SK-N-SH treated with all-trans-retinoic acid at 6 μM for 48 hours (cell line): ENCODE measurements around the gene PARD3.

ENCODE experiments used
- BACH2 ChIP-seq: fragments of 250-450 bp; sonication (Bioruptor Pico); IDR thresholded peaks from 2 replicates; pipeline ENCODE4 v1.9.0; 2021; ENCODE audit warnings: mild to moderate bottlenecking, borderline replicate concordance
- CREB5 ChIP-seq: fragments of 250-450 bp; sonication (Bioruptor Pico); IDR thresholded peaks from 2 replicates; pipeline ENCODE4 v1.5.1; 2020; ENCODE audit warnings: low read depth, mild to moderate bottlenecking, moderate library complexity
- CSDC2 ChIP-seq: fragments of 250-450 bp; sonication (Bioruptor Pico); IDR thresholded peaks from 2 replicates; pipeline ENCODE4 v1.5.0; 2020; ENCODE audit warnings: mild to moderate bottlenecking, moderate library complexity
- ESRRG ChIP-seq: fragments of 250-450 bp; sonication (Bioruptor Pico); IDR thresholded peaks from 2 replicates; pipeline ENCODE4 v1.6.1; 2021; ENCODE audit warnings: mild to moderate bottlenecking
- GLIS3 ChIP-seq: fragments of 250-450 bp; sonication (Bioruptor Pico); IDR thresholded peaks from 2 replicates; pipeline ENCODE4 v1.5.0; 2020; ENCODE audit warnings: mild to moderate bottlenecking, moderate library complexity
- PATZ1 ChIP-seq: fragments of 250-450 bp; sonication (Bioruptor Pico); IDR thresholded peaks from 2 replicates; pipeline ENCODE4 v1.8.0; 2020; ENCODE audit warnings: mild to moderate bottlenecking, moderate library complexity, borderline replicate concordance
- RARB ChIP-seq: fragments of 250-450 bp; sonication (Bioruptor Pico); IDR thresholded peaks from 2 replicates; pipeline ENCODE4 v1.8.0; 2021; ENCODE audit warnings: mild to moderate bottlenecking, moderate library complexity
- SNAI2 ChIP-seq: fragments of 250-450 bp; sonication (Bioruptor Pico); IDR thresholded peaks from 2 replicates; pipeline ENCODE4 v1.5.0; 2020; ENCODE audit warnings: mild to moderate bottlenecking, moderate library complexity
- TCF4 ChIP-seq: fragments of 250-450 bp; sonication (Bioruptor Pico); IDR thresholded peaks from 2 replicates; pipeline ENCODE4 v1.8.0; 2021; ENCODE audit warnings: mild to moderate bottlenecking, moderate library complexity, borderline replicate concordance
- TOX ChIP-seq: fragments of 250-450 bp; sonication (Bioruptor Pico); IDR thresholded peaks from 2 replicates; pipeline ENCODE4 v1.8.0; 2021; ENCODE audit warnings: mild to moderate bottlenecking, moderate library complexity, borderline replicate concordance
- TSHZ2 ChIP-seq: fragments of 250-450 bp; sonication (Bioruptor Pico); IDR thresholded peaks from 2 replicates; pipeline ENCODE4 v1.5.0; 2020; ENCODE audit warnings: mild to moderate bottlenecking, moderate library complexity
- ZFP3 ChIP-seq: fragments of 250-450 bp; sonication (Bioruptor Pico); IDR thresholded peaks from 2 replicates; pipeline ENCODE4 v1.5.0; 2020; ENCODE audit warnings: mild to moderate bottlenecking, moderate library complexity
- TF ChIP-seq, protein P1 (sequence below): fragments of 250-450 bp; sonication (Bioruptor Pico); IDR thresholded peaks from 2 replicates; pipeline ENCODE4 v1.8.0; 2021; ENCODE audit warnings: low read depth, mild to moderate bottlenecking, moderate library complexity, borderline replicate concordance

DNA sequence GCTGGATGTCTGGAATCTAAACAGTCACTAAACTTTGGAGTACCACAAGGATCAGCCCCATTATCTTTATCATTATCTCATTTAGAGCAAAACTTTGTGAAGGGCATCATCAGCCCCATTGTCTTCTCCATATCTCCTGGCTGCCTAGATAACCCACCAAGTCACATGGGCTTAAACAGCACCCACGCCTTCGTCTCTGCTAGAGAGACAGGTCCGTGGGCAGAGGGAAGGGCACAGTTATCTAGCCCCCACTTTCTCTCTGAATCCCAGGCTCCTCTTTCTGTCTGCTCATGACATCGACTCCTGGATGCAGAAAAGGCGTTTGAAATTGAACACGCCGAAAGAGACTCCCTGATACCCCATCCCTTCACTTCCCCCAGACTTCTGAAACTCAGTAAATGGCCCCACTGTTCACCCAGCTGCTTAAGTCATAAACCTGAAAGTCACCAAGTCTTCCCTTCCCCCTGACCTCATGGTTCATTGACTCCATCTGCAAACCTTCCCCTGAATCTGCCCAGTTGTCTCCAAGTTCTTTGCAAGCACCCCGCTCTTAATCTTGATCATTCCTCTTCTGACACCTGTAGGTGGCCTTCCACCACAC is 20.9 kb upstream of the PARD3 start:
- no peak for TF ChIP-seq RARB (CRISPR knock-in tag)
- TF ChIP-seq SNAI2 (CRISPR knock-in tag): no peak
- no peak for TF ChIP-seq TCF4
- no peak for TF ChIP-seq PATZ1
- TF ChIP-seq TSHZ2 (CRISPR knock-in tag): no peak
- no peak for TF ChIP-seq BACH2 (CRISPR knock-in tag)
- TF ChIP-seq ZFP3 (CRISPR knock-in tag): no peak
- TF ChIP-seq CSDC2: no peak
- no peak for TF ChIP-seq GLIS3 (CRISPR knock-in tag)
- no peak for TF ChIP-seq ESRRG
- TF ChIP-seq, protein P1, sequence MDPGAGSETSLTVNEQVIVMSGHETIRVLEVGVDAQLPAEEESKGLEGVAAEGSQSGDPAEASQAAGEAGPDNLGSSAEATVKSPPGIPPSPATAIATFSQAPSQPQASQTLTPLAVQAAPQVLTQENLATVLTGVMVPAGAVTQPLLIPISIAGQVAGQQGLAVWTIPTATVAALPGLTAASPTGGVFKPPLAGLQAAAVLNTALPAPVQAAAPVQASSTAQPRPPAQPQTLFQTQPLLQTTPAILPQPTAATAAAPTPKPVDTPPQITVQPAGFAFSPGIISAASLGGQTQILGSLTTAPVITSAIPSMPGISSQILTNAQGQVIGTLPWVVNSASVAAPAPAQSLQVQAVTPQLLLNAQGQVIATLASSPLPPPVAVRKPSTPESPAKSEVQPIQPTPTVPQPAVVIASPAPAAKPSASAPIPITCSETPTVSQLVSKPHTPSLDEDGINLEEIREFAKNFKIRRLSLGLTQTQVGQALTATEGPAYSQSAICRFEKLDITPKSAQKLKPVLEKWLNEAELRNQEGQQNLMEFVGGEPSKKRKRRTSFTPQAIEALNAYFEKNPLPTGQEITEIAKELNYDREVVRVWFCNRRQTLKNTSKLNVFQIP (CRISPR knock-in tag): no peak
- TF ChIP-seq CREB5: no peak
- no peak for TF ChIP-seq TOX
